GM12891 (cell line): ENCODE data around the gene DBET.
"Not testable (repeated sequence)": the region's sequence is repeated elsewhere in the genome, so short reads cannot be mapped to it uniquely, and the experiment has no call there.

Experiments
- POLR2A ChIP-seq: IDR thresholded peaks from 2 replicates; pipeline ENCODE4 v1.6.1; 2011; ENCODE audit warnings: low read depth, low read length, control low read depth
- POLR2AphosphoS5 ChIP-seq: IDR thresholded peaks from 2 replicates; pipeline ENCODE4 v1.6.1; 2011; ENCODE audit warnings: low read depth, low read length, control low read depth
- POU2F2 ChIP-seq: IDR thresholded peaks from 2 replicates; pipeline ENCODE4 v1.6.1; 2011; ENCODE audit warnings: low read depth, mild to moderate bottlenecking, control low read depth, low read length, moderate library complexity
- TAF1 ChIP-seq: IDR thresholded peaks from 2 replicates; pipeline ENCODE4 v1.6.1; 2011; ENCODE audit warnings: low read depth, low read length, control low read depth

DNA sequence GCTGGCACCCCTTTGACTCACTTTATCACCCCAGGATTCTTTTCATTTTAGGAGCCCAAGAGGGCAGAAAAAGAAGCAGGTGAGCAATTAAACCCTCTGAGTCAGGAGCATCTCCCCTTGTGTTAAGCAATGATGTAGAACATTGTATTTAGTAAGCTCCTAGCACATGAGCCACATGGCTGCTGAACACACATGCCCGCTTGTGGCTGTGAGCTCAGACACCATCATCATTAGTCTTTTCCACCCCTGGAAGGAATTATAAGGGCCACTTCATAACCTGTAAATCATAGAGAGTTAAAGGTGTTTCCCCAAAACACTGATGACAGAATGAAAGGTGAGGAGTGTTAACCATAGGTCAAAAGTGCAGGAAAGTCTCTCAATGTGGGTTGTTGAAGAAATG is 37.2 kb downstream of the DBET start:
- TF ChIP-seq TAF1, POLR2A, POLR2AphosphoS5, POU2F2: not testable (repeated sequence)
